Stimulated activated CD4-positive, alpha-beta T cell treated with anti-CD3 and anti-CD28 coated beads, TNF-alpha, amount 100 ng/mL, for 48 hours (primary cell): ENCODE data around the gene CD93.

Experiments
- DNase-seq, 3 donors: peaks; one replicate each; pipeline ENCODE4 v3.0.0-alpha.2; 2020; ENCODE audit warnings: low read depth in 3 of 3

Gene CD93, protein sequence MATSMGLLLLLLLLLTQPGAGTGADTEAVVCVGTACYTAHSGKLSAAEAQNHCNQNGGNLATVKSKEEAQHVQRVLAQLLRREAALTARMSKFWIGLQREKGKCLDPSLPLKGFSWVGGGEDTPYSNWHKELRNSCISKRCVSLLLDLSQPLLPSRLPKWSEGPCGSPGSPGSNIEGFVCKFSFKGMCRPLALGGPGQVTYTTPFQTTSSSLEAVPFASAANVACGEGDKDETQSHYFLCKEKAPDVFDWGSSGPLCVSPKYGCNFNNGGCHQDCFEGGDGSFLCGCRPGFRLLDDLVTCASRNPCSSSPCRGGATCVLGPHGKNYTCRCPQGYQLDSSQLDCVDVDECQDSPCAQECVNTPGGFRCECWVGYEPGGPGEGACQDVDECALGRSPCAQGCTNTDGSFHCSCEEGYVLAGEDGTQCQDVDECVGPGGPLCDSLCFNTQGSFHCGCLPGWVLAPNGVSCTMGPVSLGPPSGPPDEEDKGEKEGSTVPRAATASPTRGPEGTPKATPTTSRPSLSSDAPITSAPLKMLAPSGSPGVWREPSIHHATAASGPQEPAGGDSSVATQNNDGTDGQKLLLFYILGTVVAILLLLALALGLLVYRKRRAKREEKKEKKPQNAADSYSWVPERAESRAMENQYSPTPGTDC

DNA sequence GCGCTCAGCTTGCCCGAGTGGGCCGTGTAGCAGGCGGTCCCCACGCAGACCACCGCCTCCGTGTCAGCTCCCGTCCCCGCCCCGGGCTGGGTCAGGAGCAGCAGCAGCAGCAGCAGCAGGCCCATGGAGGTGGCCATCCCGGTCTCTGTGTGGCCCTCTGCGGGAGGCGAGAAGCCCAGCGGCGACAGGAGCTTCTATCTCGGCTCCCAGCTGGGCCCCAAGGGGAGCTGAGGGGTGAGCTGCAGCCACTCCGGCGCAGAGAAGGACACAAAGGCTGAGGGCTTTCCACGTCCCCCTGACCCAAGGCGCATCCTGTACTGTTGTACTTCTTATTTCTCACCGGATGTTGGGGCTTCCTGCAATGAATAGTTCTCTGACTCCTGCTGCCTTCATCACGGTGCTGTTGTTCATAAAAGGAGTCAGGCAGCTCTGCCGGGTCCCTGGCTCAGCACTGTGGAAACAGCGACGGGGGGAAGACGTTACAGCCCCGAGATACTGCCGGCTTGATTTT lies at the start of gene CD93:
TSS of gene CD93 (minus strand) at position 269 of the 511 bp plus-strand sequence. CDS start at position 137, 132 bp downstream.
- peak in 1 of 3 donors; percentile 4 for DNase-seq

DNA sequence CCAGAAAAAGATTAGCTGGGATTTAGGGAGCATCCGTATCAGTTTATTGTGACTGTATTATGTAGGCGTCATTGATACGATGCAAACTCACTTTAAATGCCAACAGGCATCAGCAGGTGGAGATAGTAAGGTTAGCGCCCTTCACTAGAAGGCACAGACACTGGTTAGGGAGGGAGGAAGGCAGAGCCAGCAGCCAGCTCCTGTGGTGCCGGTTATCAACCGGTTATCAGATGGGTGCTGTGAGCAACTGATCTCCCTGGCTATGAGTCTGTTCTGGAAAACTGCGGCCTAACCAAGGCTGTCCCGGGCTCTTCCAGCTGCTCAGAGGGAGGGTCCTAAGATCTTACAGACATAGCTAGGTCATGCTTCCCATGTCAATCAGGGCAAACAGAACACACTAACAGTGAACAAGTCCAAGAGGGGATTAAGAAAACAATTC lies 47.5 kb upstream of the CD93 start:
- no peak for DNase-seq

DNA sequence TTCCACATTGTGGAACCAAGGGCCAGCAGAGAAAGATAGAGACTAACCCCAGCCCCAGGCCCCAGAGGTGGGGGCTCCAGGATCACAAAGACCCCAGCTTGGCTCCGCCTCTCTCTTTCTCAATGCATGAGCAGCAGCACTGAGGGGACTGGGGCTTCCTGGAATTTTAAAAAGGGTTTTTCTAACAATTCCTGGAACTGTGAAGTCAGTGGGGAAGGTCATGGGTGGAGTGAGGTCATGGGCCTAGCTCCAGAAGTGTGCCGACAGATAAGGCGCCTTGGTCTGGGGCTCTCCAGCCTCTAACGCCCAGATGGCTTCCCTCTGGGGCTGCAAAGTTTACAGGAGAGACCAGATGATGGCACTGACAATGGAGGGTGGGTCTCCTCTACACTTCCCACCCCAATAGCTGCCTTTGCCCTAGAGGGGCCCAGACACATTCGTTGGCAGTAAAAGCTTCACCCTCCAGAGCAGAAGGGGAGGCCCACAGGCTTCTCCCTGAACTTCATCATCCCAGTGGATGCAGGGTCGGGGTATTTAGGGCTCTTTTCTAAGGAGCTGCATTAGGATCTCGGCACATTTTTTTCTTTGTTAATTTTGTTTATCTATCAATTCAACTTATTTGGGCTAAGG lies 46.9 kb upstream of the CD93 start:
- no peak for DNase-seq

DNA sequence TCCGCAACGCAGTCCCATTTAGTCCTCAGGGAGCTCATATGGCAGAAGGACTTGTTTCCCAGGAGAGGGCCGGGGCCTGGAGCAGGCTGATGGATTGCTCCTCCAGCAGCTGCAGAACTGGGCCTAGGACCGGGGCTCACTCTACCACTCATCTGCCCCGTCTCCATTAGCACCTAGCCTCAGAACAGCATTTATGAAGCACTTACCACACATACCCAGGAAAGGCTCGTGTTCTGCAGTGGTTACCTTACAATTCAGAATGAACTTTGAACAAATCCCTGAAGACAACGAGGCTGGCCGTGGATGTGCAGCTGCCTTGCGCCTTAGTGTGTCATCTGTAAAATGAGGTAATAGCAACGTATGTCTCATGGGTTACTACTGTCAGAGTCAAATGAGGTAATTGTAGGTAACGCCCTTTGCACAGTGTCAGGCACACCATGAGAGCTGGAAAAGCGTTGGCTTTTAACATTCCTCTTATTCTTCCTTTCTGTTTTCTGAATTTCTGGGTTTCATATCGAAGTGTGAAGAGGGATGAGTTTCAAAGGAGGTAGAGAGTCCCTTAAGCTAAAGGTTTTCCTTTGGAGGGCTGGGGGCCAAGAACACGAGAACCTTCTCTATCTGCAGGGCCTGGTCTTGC lies 46.3 kb upstream of the CD93 start:
- DNase-seq = no peak

DNA sequence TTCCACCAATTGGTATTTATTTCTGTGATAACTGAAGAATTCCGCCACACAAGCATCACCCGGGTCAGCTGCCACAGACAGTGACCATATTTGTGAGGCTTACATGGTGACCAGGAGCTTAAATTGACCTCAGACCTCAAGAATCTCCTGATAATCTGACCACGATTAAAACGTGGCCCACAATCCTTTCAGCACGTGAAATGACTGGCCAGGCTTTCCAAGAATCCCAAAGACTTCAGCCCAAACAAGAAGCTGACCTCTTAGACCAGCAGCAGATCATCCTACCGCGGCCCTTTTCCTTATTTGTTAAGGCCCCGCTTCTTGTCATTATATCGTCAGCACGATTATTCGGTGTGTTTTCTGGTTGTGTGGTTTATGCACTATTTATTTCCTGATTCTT lies 45.6 kb upstream of the CD93 start:
- DNase-seq = no peak

DNA sequence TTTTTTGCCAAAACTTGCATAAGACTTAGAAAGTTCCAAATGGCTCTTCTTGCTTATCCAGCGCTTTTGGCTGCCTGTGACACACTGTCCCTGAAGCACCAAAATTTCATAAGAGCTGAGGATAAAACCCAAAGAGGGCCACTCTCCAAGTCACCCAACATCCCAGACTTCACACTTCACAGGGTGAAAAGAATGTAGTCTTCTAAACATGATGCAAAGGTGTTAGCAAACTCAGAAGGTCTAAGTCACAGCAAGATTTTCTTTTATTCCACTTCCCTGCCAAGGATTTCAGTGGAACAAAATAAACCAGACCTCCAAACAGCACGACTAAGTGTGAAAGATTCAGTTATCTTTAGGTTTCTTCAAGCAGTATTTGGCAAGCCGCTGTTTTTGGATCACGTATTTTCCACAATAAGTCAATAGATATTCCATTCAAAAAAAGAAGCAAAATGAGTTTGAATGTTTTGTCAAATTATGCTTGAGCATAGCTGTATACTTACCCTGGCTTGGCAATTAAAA lies 44.6 kb upstream of the CD93 start:
- DNase-seq = no peak

DNA sequence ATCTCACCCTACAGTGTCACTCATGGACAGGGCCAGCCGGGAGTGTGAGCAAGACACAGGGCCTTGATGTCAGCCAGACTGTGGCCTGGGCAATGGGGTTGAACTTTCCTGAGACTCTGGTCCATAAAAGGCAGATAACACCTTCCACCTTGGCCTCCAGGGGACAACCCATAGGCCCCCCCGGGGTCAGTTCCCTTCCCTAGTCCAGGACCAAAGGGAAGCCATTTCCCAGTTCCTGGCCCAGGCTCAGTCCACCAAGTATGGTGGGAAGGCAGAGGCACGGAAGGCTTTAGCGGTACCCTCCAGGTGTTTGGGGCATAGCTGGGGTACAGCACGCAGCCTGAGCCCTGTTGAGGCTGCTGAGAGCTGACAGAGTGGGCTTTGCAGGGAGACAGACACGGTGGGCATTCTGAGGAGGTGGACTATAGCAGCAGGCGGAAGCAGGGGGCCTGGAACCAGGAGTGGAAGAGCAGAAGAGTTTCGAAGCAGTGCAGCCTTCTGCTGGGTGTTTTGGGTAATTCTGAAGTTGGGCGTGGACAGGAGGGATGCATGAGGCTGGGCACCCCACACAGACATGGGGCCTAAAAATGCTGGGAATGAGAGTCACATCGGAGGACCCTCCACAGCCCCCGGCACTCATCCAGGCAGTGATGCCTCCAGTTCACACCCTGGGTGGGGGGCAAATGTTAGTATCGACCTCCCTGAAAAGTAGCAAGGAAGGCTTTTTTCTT lies 43.9 kb upstream of the CD93 start:
- DNase-seq = no peak

DNA sequence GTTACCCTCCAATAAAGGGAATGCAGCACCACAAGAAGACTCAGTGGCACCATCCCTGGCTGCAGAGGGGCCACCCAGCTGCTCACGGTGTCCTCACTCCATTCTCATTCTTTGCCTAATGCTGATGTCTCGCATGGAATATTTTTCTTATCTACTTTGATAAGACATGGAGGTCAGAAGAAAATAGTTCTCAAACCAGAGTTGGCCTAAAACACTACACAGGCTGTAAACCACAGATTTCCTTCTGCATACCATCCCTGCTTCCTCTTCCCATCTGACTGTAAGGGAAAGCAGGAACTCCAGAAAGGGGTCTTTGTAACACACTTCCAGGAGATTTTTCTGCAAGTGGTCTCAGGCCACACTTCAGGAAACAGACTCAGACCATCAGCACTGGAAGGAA lies 43.1 kb upstream of the CD93 start:
- DNase-seq = no peak

DNA sequence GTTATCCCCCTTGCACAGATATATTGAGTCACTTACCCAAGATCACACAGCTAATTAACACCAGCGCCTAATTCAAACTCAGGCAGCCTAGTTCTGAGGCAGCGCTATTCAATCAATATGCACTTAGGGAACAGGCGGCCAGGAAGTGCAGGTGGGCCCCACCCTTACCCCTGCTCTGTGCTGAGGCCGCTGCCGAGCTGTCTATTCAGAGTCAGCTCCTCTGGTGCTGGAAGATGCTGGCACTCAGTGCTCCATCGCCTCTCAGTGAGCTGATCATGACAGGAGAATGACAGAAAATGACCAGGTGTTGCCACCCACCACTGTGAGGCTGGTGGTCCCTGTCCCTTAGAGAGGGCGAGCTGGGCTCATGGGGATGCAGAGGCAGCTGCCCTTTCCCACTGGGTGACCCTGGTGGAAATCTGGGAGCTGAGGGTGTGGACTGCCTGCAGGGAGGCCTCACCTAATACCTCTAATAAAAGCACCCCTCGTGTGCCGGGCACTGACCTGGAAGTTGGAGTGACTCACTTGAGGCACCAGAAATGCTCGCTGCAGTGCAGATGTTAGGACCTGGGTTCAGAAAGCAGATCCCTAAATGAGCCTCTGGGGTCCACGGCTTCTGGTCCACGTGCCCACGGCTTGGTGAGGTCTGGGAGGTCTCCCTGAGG lies 42.5 kb upstream of the CD93 start:
- DNase-seq = no peak

DNA sequence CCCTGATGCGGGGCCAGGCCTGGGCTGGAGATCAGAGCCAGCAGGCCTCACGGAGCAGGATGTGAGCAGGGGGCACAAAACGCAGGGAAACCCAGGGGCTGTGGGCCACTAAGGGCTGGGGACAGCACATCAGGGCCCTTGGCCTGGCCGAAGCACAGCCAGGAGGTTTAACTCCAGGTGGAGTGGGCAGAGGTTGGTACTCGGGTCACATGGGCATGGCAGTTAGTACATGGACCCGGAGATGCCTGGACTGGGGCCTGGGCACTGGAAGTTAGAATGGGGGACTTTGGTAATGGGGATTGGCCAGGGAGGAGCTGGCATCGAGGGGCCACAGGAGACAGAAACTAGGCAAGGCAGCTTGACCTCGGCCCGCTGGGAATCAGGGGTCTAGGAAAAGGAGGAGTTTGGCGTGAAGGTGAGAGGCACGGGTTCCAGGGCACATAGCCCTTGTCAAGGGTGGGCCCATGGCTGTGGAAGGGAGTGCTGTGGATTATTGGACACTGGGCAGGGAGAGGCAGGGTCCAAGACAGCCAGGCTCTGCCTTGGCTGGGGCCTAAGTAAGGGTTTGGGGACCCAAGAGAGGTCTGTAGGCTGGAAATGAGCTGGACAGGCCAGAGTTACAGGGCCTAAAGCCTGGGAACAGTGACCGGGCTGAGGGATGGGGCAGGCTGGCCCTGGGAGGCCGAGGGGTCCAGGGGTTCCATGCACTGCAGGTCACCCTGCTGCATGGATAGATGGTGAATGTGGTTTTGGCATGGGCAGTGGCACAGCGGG lies 41.6 kb upstream of the CD93 start:
- no peak for DNase-seq

DNA sequence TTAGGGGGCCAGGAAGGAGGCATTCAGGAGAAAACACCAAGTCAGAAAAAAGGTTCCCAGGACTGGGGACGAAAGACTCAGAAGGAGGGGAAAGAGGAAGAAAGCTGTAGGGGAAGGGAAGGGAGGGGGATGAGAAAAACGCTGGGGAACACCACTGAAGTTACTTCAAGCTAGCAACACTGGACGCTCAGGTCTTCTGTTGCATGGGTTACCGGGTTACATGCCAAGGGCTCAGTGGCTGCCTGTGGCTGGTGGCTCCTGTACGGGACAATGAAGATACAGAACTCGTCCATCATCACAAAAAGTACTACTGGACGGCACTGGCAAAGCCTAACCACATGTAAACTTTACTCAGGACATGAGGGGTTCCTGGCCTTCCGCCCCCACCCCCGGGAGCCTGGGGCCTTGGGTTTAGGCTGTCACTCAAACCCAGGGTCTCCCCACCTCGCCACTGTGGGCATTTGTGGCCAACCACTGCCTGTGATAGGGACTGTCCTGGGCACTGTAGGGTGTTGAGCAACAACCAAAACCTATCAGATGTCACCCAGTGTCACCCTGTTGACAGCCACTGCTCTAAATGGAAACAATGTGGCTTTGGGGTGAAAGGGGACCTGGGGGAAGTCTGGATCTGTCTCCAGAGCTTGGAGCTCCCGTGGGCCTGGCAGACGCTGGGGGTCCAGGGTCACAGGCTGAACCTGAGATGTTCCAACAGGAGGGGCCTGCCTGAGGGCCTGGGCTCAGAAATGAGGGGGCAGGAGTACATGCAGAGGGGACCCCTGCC lies 40.3 kb upstream of the CD93 start:
- no peak for DNase-seq

DNA sequence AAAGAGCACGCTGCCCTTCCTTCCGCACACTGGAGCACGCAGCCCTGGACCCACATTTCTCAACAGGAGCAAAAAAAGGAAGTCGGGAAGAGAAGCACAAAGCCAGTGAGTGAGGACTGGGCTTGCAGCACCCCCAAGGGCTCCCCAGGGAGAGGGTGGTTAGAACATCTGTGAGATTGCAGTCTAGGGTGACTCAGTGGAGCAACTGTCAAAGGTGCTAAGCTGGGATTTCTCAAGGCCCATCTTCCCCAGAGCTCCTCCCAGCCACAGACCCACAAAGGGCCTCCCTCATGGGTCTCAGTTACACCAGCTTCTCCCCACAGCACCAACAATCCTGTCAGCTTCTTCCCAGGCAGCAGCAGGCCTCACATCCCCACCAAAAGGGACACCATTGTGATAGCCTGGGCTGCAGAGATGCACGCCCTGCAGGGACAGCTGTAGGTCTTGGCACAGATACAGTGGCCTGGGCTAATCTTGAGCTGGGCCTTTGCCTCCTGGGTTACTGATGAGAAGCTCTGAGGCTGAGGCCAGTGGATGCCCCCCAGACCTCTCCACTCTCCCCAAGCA lies 39.6 kb upstream of the CD93 start:
- DNase-seq = no peak

DNA sequence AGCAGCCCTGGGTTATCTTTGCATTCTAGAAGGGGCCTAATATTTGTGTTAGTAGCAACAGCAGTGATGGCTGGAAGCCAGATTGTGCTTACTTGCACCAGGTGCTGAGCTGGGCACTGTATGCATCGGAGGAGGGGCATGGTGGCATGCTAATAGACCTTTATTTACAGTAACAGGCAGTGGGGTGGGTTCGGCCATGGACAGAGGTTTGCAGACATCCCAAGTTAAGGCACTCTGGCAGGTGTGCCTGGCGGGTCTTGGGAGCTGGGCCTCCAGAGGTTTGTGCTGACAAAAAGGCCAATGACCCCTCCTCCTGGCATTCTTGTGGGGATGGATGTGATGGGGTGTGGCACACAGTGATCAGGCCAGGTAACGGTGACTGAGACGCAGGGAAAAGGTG lies 39.0 kb upstream of the CD93 start:
- DNase-seq = no peak

DNA sequence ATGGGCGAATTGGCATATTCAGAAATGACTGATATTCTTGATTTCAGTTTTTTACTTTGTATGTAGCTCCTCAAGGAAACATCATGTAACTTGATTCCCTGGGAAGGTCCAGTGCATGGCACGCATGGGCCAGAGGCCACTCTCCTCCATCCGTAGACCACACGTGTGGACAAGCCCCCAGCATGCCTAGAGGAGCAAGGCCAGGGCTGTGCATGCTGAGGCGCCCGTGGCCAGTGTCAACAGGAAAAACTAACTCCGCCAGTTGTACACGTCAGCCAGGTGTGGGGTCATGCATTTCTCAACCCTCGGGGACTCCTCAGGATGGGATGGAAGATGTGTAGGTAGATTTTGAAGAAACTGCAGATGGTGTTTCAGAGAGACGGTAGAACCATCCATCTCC lies 37.8 kb upstream of the CD93 start:
- no peak for DNase-seq

DNA sequence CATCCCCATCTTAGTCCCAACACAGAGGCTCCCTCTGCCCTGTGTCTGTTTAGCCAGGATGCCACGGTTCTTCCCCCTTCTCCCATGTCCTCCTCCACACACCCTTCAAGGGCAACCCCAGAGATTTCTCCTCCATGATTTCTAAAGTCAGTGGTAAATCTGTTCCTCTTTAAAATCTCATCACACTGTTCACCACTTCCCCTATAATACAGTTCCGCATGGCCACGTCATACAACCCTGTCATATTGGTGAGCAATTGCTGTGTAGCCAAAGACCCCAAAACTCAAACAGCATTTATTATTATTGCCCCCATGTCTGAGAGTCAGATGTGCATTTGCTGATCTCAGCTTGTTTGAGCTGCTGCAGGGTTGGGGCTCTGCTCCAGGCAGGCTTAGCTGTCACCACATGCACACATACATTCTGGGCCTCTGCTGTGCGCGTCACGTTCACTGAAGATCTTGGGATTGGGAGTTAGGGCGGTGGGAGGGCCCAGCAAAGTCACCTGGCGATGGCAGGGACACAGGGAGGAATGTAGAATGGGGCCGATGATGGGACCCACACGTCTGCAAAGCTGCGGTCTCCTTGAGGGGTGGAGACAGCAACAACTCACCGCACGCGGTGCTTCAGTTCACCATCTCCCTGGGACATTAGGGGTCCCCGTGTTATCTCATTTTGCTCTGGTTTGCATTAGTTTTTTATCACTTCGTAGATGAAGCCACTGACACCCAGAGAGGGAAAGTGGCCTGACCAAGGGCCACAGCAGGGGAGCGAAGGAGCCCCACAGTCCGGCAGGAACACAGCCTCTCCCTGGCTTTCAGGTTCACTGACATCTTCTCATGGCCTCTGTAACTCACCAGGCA lies 36.9 kb upstream of the CD93 start:
- no peak for DNase-seq

DNA sequence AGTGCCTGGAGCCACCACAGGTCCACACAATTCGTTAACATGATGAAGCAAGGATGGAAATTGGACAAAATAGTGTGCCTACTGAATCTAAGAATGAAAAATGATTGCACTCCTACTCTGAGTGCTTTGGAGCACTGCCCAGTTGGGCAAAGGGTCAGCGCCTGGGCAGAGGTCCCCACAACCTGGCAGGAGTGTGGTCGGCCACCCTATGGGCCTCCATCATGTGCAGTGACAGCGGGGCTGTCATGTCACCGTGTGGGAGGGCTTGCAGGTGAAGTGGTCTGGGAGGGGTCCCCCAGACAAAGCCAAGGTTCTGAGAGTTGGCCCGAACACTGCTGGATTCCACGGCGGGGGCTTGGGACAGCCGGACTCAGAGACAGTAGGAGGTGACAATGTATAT lies 36.2 kb upstream of the CD93 start:
- no peak for DNase-seq

DNA sequence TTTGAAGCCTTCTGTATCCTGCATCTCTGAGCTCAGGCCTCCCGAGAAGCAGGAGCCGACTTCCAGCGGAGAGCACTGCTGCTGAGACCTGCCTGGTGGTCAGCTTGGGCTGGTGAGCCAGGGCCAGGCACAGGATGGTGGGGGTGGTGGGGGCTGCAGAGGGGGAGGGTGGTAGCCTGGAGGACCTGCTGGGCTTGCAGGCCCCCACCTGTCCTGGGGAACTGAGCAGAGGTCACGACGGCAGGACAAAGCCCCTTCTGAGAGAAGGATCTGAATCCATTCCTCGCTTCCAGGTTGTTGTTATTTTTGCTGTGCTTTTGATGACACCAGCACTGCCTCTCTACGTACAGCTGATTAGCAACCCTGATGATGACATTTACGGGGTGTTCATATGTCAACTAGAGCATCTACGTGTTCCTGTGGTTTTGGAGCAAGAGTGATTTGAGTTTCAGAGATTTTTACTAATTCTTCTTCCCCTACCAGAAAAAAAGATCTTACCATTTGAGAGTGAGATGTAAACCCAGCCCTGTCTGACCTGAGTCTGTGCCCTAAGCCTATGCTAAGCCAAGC lies 35.7 kb upstream of the CD93 start:
- no peak for DNase-seq
